ENCODE results near the gene KDM5A. TPM values are rescaled to one million over a fixed set of nuclear protein-coding genes. Genes with fewer than 3 reads are reported as not detected.

KDM5A gene
- total and polyA plus RNA-seq, 10 of the 15 experiments (the other 5 are each of a cell fraction or from before 2014, with no cell fraction given): 9.0 to 59.9 (median 27.7) TPM

DNA sequence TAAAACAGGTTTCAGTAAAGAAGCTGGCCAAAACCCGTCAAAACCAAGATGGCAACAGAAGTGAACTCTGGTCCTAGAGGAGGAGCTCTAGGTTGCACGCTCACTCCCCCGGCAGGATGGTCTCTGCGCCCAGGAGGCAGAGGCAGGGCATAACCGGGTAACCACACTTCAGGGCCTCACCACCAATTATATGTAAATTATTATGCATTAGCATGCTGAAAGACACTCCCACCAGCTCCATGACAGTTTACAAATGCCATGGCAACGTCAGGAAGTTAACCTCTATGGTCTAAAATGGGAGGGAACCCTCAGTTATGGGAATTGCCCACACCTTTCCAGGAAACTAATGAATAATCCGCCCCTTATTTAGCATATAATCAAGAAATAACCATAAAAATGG is 155.1 kb downstream of the KDM5A start:
- no peak for DNase-seq (ENCODE audit: low read depth, low spot score)
- H3K4me3 ChIP-seq: no peak overlapping the region
- in situ Hi-C loops (cut with MboI): no loop called here
- 0 out of 4 replicates have a peak, but pooled peaks cover 0 to 1% of the 10 kb centered on the region in 2 experiments for H3K27me3 ChIP-seq (replicated peaks in 1 of 2; ENCODE audit: control insufficient read depth in 2 of 2, insufficient read depth in 2 of 2, low read length in 1 of 2)
- 61% methylated on average over 7 of the region's 7 CpGs for WGBS (ENCODE audit: insufficient coverage, insufficient replicate concordance, low lambda C conversion rate, missing lambda C conversion rate)
- ChIA-PET CTCF (interaction anchor here (1.2 kb wide), 2 partner anchors 11 to 12 kb away, joined by 3 read pairs; no protein-coding TSS in a partner anchor), RAD21 (ENCODE audit: unreplicated experiment) (no interaction called here), POLR2A (no interaction called here), SMC1A (ENCODE audit: uncharacterized antibody, unreplicated experiment) (interaction anchor here (1.7 kb wide), 1 partner anchor 11 kb away, joined by 6 read pairs; no protein-coding TSS in a partner anchor)
- intact Hi-C loops (cut with micrococcal nuclease; ENCODE audit: unreplicated experiment): no loop called here
- no peak overlapping the region for H3K27ac ChIP-seq (ENCODE audit: control insufficient read depth, insufficient read depth)
- no peak for ATAC-seq
- no peaks in the 10 kb centered on the region for H4K20me1 ChIP-seq (ENCODE audit: control insufficient read depth, insufficient read depth)
- TF ChIP-seq ZNF217 (IDR thresholded peaks at IDR 0.05): no peak
- TF ChIP-seq NFXL1 (IDR thresholded peaks at IDR 0.05; ENCODE audit: borderline replicate concordance): no peak
- no peak for TF ChIP-seq CREM (IDR thresholded peaks at IDR 0.05; ENCODE audit: low read depth)
- TF ChIP-seq ZBED1 (IDR thresholded peaks at IDR 0.05; ENCODE audit: borderline replicate concordance): no peak
- TF ChIP-seq SMARCA5 (IDR thresholded peaks at IDR 0.05): no peak
- no peak for TF ChIP-seq DPF2 (IDR thresholded peaks at IDR 0.05)
- TF ChIP-seq ZNF24 (IDR thresholded peaks at IDR 0.05): no peak
- TF ChIP-seq TBL1XR1 (IDR thresholded peaks at IDR 0.05; ENCODE audit: low read depth, low read length): no peak
- no peaks in the 10 kb centered on the region for H3K79me2 ChIP-seq (ENCODE audit: control insufficient read depth, insufficient read depth, low read length)
- H3K9me3 ChIP-seq (replicated peaks; ENCODE audit: control insufficient read depth, insufficient read depth, low read length): peaks cover 6% of the 10 kb centered on the region; the same call in 2 of the 3 replicates
- H3K36me3 ChIP-seq (ENCODE audit: control insufficient read depth in 2 of 2, insufficient read depth in 2 of 2, low read length in 1 of 2): no peaks in the 10 kb centered on the region
- H2AFZ ChIP-seq (ENCODE audit: control insufficient read depth, low read depth, low read length): no peak overlapping the region
- no peaks in the 10 kb centered on the region for H3K4me1 ChIP-seq (ENCODE audit: control insufficient read depth, insufficient read depth, low read length)
- no peak overlapping the region for H3K9ac ChIP-seq (ENCODE audit: control insufficient read depth, insufficient read depth, low read length)
- no TSS peak for BruUV-seq (replicated peaks)
- no peak for FAIRE-seq
- H3K4me2 ChIP-seq (ENCODE audit: control insufficient read depth, insufficient read depth): no peak overlapping the region

DNA sequence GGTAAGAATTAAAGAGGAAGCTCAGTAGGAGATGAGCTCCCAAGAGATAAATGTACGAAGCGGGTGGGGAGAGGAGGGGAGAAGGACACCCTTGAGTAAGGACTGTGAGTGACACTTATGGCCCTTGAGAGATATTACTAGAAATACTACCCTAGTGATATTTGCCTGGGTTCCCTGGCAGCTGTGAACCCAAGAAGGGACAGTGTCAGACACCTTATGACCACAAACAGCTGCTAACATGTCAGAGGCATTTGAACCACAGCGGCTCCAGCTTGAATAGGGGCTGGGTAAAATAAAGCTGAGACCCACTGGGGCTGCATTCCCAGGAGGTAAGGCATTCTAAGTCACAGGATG is 155.5 kb downstream of the KDM5A start:
- in situ Hi-C loops (cut with MboI): no loop called here
- H3K9ac ChIP-seq (ENCODE audit: control insufficient read depth, insufficient read depth, low read length): no peak overlapping the region
- WGBS (ENCODE audit: insufficient coverage, insufficient replicate concordance, low lambda C conversion rate, missing lambda C conversion rate): 44% methylated on average over 3 of the region's 3 CpGs
- no peak overlapping the region for H3K4me3 ChIP-seq
- no TSS peak for BruUV-seq (replicated peaks)
- no peaks in the 10 kb centered on the region for H3K36me3 ChIP-seq (ENCODE audit: control insufficient read depth in 2 of 2, insufficient read depth in 2 of 2, low read length in 1 of 2)
- H3K79me2 ChIP-seq (ENCODE audit: control insufficient read depth, insufficient read depth, low read length): no peaks in the 10 kb centered on the region
- DNase-seq (ENCODE audit: low read depth, low spot score) (no peak), ATAC-seq (no peak), FAIRE-seq (no peak)
- no peaks in the 10 kb centered on the region for H3K4me1 ChIP-seq (ENCODE audit: control insufficient read depth, insufficient read depth, low read length)
- H3K27me3 ChIP-seq (replicated peaks in 1 of 2; ENCODE audit: control insufficient read depth in 2 of 2, insufficient read depth in 2 of 2, low read length in 1 of 2): peaks cover 0 to 1% of the 10 kb centered on the region in 2 experiments; a peak in 1 of 4 replicates
- no peak overlapping the region for H3K4me2 ChIP-seq (ENCODE audit: control insufficient read depth, insufficient read depth)
- SMC1A ChIA-PET (ENCODE audit: uncharacterized antibody, unreplicated experiment): interaction anchor here (1.7 kb wide), 1 partner anchor 10 kb away, joined by 6 read pairs; no protein-coding TSS in a partner anchor
- POLR2A ChIA-PET: no interaction called here
- CTCF ChIA-PET: interaction anchor here (1.2 kb wide), 2 partner anchors 10 to 12 kb away, joined by 3 read pairs; no protein-coding TSS in a partner anchor
- H3K27ac ChIP-seq (ENCODE audit: control insufficient read depth, insufficient read depth): no peak overlapping the region
- peaks cover 6% of the 10 kb centered on the region; the same call in 2 of the 3 replicates for H3K9me3 ChIP-seq (replicated peaks; ENCODE audit: control insufficient read depth, insufficient read depth, low read length)
- no peak overlapping the region for H2AFZ ChIP-seq (ENCODE audit: control insufficient read depth, low read depth, low read length)
- intact Hi-C loops (cut with micrococcal nuclease; ENCODE audit: unreplicated experiment): no loop called here
- H4K20me1 ChIP-seq (ENCODE audit: control insufficient read depth, insufficient read depth): no peaks in the 10 kb centered on the region
- RAD21 ChIA-PET (ENCODE audit: unreplicated experiment): no interaction called here
- TF ChIP-seq, protein P1, sequence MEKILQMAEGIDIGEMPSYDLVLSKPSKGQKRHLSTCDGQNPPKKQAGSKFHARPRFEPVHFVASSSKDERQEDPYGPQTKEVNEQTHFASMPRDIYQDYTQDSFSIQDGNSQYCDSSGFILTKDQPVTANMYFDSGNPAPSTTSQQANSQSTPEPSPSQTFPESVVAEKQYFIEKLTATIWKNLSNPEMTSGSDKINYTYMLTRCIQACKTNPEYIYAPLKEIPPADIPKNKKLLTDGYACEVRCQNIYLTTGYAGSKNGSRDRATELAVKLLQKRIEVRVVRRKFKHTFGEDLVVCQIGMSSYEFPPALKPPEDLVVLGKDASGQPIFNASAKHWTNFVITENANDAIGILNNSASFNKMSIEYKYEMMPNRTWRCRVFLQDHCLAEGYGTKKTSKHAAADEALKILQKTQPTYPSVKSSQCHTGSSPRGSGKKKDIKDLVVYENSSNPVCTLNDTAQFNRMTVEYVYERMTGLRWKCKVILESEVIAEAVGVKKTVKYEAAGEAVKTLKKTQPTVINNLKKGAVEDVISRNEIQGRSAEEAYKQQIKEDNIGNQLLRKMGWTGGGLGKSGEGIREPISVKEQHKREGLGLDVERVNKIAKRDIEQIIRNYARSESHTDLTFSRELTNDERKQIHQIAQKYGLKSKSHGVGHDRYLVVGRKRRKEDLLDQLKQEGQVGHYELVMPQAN (conservative IDR thresholded peaks at IDR 0.05): no peak
- TF ChIP-seq, protein P2, sequence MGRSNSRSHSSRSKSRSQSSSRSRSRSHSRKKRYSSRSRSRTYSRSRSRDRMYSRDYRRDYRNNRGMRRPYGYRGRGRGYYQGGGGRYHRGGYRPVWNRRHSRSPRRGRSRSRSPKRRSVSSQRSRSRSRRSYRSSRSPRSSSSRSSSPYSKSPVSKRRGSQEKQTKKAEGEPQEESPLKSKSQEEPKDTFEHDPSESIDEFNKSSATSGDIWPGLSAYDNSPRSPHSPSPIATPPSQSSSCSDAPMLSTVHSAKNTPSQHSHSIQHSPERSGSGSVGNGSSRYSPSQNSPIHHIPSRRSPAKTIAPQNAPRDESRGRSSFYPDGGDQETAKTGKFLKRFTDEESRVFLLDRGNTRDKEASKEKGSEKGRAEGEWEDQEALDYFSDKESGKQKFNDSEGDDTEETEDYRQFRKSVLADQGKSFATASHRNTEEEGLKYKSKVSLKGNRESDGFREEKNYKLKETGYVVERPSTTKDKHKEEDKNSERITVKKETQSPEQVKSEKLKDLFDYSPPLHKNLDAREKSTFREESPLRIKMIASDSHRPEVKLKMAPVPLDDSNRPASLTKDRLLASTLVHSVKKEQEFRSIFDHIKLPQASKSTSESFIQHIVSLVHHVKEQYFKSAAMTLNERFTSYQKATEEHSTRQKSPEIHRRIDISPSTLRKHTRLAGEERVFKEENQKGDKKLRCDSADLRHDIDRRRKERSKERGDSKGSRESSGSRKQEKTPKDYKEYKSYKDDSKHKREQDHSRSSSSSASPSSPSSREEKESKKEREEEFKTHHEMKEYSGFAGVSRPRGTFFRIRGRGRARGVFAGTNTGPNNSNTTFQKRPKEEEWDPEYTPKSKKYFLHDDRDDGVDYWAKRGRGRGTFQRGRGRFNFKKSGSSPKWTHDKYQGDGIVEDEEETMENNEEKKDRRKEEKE (IDR thresholded peaks at IDR 0.05): no peak
- TF ChIP-seq ASH2L (IDR thresholded peaks at IDR 0.05; ENCODE audit: borderline replicate concordance, low read depth) (no peak), MTA2 (IDR thresholded peaks at IDR 0.05; ENCODE audit: low read depth) (no peak), ZNF217 (IDR thresholded peaks at IDR 0.05) (no peak), SREBF2 (IDR thresholded peaks at IDR 0.05; ENCODE audit: low read length) (no peak), ETV6 (conservative IDR thresholded peaks at IDR 0.05 in 1 of 2, IDR thresholded peaks at IDR 0.05 in 1 of 2; ENCODE audit: borderline replicate concordance in 1 of 2, low read depth in 1 of 2) (no peak), JUND (IDR thresholded peaks at IDR 0.05; ENCODE audit: low read depth, low read length) (no peak)
